RWPE2 (cell line): ENCODE data around the gene TBX1.

Source experiments
- ATAC-seq: fragments of 200-7000 bp; cut with Tn5 transposase; 3 replicates; pipeline ENCODE4 v1.9.1; 2021; ENCODE audit warnings: low read depth
- DNase-seq: peaks from one replicate; pipeline ENCODE4 v3.0.0-alpha.2; 2020; ENCODE audit warnings: low spot score
- H3K27ac ChIP-seq: fragments of 450-650 bp; 2 replicates; pipeline ENCODE4 v1.5.1; 2017; ENCODE audit warnings: mild to moderate bottlenecking; ENCODE audit not compliant: poor library complexity, severe bottlenecking
- H3K27me3 ChIP-seq: fragments of 250-450 bp; sonication (Bioruptor Pico); 2 replicates; pipeline ENCODE4 v1.5.1; 2021; ENCODE audit warnings: mild to moderate bottlenecking, moderate library complexity; ENCODE audit not compliant: insufficient read depth, poor library complexity, severe bottlenecking
- H3K36me3 ChIP-seq: fragments of 250-450 bp; sonication (Bioruptor Pico); 2 replicates; pipeline ENCODE4 v1.5.1; 2020; ENCODE audit warnings: low read depth, mild to moderate bottlenecking, moderate library complexity
- H3K4me1 ChIP-seq: fragments of 250-450 bp; sonication (Bioruptor Pico); 2 replicates; pipeline ENCODE4 v1.5.1; 2021; ENCODE audit warnings: mild to moderate bottlenecking, moderate library complexity; ENCODE audit not compliant: insufficient read depth, poor library complexity, severe bottlenecking
- H3K4me3 ChIP-seq: fragments of 250-450 bp; sonication (Bioruptor Pico); 2 replicates; pipeline ENCODE4 v1.5.1; 2021; ENCODE audit warnings: mild to moderate bottlenecking, moderate library complexity; ENCODE audit not compliant: severe bottlenecking
- H3K9me3 ChIP-seq: fragments of 250-450 bp; sonication (Bioruptor Pico); 2 replicates; pipeline ENCODE4 v1.5.1; 2021; ENCODE audit warnings: mild to moderate bottlenecking, moderate library complexity; ENCODE audit not compliant: severe bottlenecking
- CTCF ChIP-seq: fragments of 450-650 bp; IDR thresholded peaks from one replicate; pipeline ENCODE4 v1.5.1; 2017; ENCODE audit warnings: mild to moderate bottlenecking, moderate library complexity; ENCODE audit not compliant: poor library complexity, severe bottlenecking

Gene TBX1

GRCh38 chr22:19730655-19731360, 29.8 kb upstream of the TBX1 start:
- TF ChIP-seq CTCF = peak; percentile 92
- H3K4me3 ChIP-seq = peak overlapping the region; percentile 27
- H3K36me3 ChIP-seq = no peaks in the 10 kb centered on the region
- ATAC-seq = peak; percentile 87
- H3K27me3 ChIP-seq = no peaks in the 10 kb centered on the region
- no peak overlapping the region for H3K27ac ChIP-seq
- DNase-seq = no peak
- no peaks in the 10 kb centered on the region for H3K9me3 ChIP-seq
- no peaks in the 10 kb centered on the region for H3K4me1 ChIP-seq

- DNase-seq (no peak), ATAC-seq (no peak)
- Histone ChIP-seq H3K36me3 (no peaks in the 10 kb centered on the region), H3K27ac (no peak overlapping the region), H3K9me3 (no peaks in the 10 kb centered on the region), H3K4me1 (no peaks in the 10 kb centered on the region), H3K27me3 (no peaks in the 10 kb centered on the region), H3K4me3 (no peak overlapping the region)
- TF ChIP-seq CTCF = no peak
Observed at GRCh38 chr22:19731361-19732135, 29.0 kb upstream of the TBX1 start.

GRCh38 chr22:19732403-19733113, 28.0 kb upstream of the TBX1 start:
- H3K4me3 ChIP-seq = no peak overlapping the region
- no peaks in the 10 kb centered on the region for H3K27me3 ChIP-seq
- H3K9me3 ChIP-seq = no peaks in the 10 kb centered on the region
- TF ChIP-seq CTCF = no peak
- no peaks in the 10 kb centered on the region for H3K4me1 ChIP-seq
- H3K36me3 ChIP-seq = no peaks in the 10 kb centered on the region
- H3K27ac ChIP-seq = no peak overlapping the region
- DNase-seq (no peak), ATAC-seq (no peak)

- TF ChIP-seq CTCF = no peak
- H3K27ac ChIP-seq = no peak overlapping the region
- no peaks in the 10 kb centered on the region for H3K27me3 ChIP-seq
- no peaks in the 10 kb centered on the region for H3K36me3 ChIP-seq
- no peak overlapping the region for H3K4me3 ChIP-seq
- H3K9me3 ChIP-seq = no peaks in the 10 kb centered on the region
- no peak for ATAC-seq
- DNase-seq = no peak
- H3K4me1 ChIP-seq = no peaks in the 10 kb centered on the region
Observed at GRCh38 chr22:19733755-19734154, 26.8 kb upstream of the TBX1 start.
